Measurements from ENCODE around the gene ZNF397. TPM values are rescaled to one million over a fixed set of nuclear protein-coding genes. Genes with fewer than 3 reads are reported as not detected.

ZNF397 gene
- total and polyA plus RNA-seq, 9 of the 15 experiments (the other 6 are each of a cell fraction or from before 2014, with no cell fraction given) = 6.4 to 24.2 (median 19.3) TPM

DNA sequence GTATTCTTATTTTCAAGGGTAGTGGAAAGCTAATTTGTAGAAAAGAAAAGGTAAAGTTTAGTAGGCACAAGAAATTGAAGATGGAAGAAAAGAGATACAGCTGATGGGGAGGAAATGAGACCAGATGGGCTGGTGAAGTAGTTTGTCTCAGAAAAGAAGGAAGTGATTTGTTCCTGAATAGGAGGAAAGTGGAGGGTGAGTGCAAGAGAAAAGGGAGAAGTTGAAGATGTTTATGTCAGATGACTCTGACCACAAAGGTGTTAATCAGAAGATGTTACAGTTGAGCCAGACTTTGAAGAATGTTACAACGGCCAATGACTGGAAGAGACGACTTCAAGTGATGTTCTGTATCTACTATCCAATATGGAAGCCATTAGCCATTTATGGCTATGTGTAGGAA is 28.0 kb downstream of the ZNF397 start:
- Histone ChIP-seq H3K79me2 (ENCODE audit: control insufficient read depth, insufficient read depth, low read length) (no peaks in the 10 kb centered on the region), H3K9me3 (replicated peaks; ENCODE audit: control insufficient read depth, insufficient read depth, low read depth, low read length) (peaks cover 3% of the 10 kb centered on the region), H3K9ac (ENCODE audit: insufficient read depth in 1 of 2, low read depth in 2 of 2, low read length in 2 of 2) (no peak overlapping the region), H3K4me1 (replicated peaks in 1 of 2; ENCODE audit: control insufficient read depth in 2 of 2, insufficient read depth in 2 of 2, low read length in 2 of 2) (no peaks in the 10 kb centered on the region), H3K4me2 (ENCODE audit: insufficient read depth, low read length) (no peak overlapping the region), H3K27me3 (ENCODE audit: control insufficient read depth in 2 of 2, insufficient read depth in 2 of 2, low read length in 2 of 2) (no peaks in the 10 kb centered on the region), H4K20me1 (replicated peaks; ENCODE audit: control insufficient read depth, insufficient read depth, low read length) (no peaks in the 10 kb centered on the region), H3K9me1 (ENCODE audit: control insufficient read depth, insufficient read depth, low read length) (no peaks in the 10 kb centered on the region), H3K27ac (ENCODE audit: extremely low read depth, low read depth, low read length) (no peak overlapping the region), H2AFZ (ENCODE audit: low read depth, low read length) (no peak overlapping the region), H3K36me3 (ENCODE audit: control insufficient read depth, insufficient read depth, low read length) (no peaks in the 10 kb centered on the region), H3K4me3 (no peak overlapping the region)
- intact Hi-C loops (cut with micrococcal nuclease) = no loop called here
- ATAC-seq = no peak
- POLR2A ChIA-PET = no interaction called here
- WGBS (ENCODE audit: insufficient coverage, low coverage, missing lambda C conversion rate) = 3% methylated on average over 2 of the region's 2 CpGs
- no TSS peak for BruUV-seq (replicated peaks)
- CTCF ChIA-PET (ENCODE audit: low intra/inter-chr PET ratio) = no interaction called here
- TF ChIP-seq SPI1 (IDR thresholded peaks at IDR 0.05; ENCODE audit: borderline replicate concordance, low read depth, low read length) (peak; percentile 14; the same call in 1 of the 2 replicates), ZNF740 (CRISPR knock-in tag; IDR thresholded peaks at IDR 0.05) (no peak), ZNF740 (tag; IDR thresholded peaks at IDR 0.05) (no peak)
- in situ Hi-C loops (cut with MboI) = no loop called here
- no peak for FAIRE-seq
- DNase-seq (ENCODE audit: extremely low read depth in 1 of 4, low spot score in 3 of 4) = no peak

GRCh38 chr18:35271656-35272055 is 30.8 kb downstream of the ZNF397 start:
- H2AFZ ChIP-seq (ENCODE audit: low read depth, low read length) = no peak overlapping the region
- no peak overlapping the region for H3K9ac ChIP-seq (ENCODE audit: insufficient read depth in 1 of 2, low read depth in 2 of 2, low read length in 2 of 2)
- in situ Hi-C loops (cut with MboI) (no loop called here), intact Hi-C loops (cut with micrococcal nuclease) (no loop called here)
- no peaks in the 10 kb centered on the region for H4K20me1 ChIP-seq (replicated peaks; ENCODE audit: control insufficient read depth, insufficient read depth, low read length)
- no peak overlapping the region for H3K27ac ChIP-seq (ENCODE audit: extremely low read depth, low read depth, low read length)
- no peak for DNase-seq (ENCODE audit: extremely low read depth in 1 of 4, low spot score in 3 of 4)
- H3K36me3 ChIP-seq (ENCODE audit: control insufficient read depth, insufficient read depth, low read length) = no peaks in the 10 kb centered on the region
- ChIA-PET POLR2A (no interaction called here), CTCF (ENCODE audit: low intra/inter-chr PET ratio) (no interaction called here)
- no peaks in the 10 kb centered on the region for H3K79me2 ChIP-seq (ENCODE audit: control insufficient read depth, insufficient read depth, low read length)
- H3K27me3 ChIP-seq (ENCODE audit: control insufficient read depth in 2 of 2, insufficient read depth in 2 of 2, low read length in 2 of 2) = no peaks in the 10 kb centered on the region
- FAIRE-seq = no peak
- H3K4me3 ChIP-seq = no peak overlapping the region
- ATAC-seq = no peak
- H3K9me3 ChIP-seq (replicated peaks; ENCODE audit: control insufficient read depth, insufficient read depth, low read depth, low read length) = peaks cover 3% of the 10 kb centered on the region
- WGBS (ENCODE audit: insufficient coverage, low coverage, missing lambda C conversion rate) = 75% methylated on average over 11 of the region's 35 CpGs
- no peak for TF ChIP-seq RBBP5 (IDR thresholded peaks at IDR 0.05; ENCODE audit: borderline replicate concordance, insufficient read depth, low read length, poor library complexity, severe bottlenecking)
- no peak for TF ChIP-seq CBX8 (IDR thresholded peaks at IDR 0.05; ENCODE audit: borderline replicate concordance, extremely low read depth, low read depth, low read length, poor library complexity, severe bottlenecking)
- TF ChIP-seq PBX2 (CRISPR knock-in tag; IDR thresholded peaks at IDR 0.05; ENCODE audit: low read depth) = no peak
- no peak for TF ChIP-seq PBX2 (tag; conservative IDR thresholded peaks at IDR 0.05; ENCODE audit: low read depth)
- no peak for TF ChIP-seq ARID1B (IDR thresholded peaks at IDR 0.05)
- TF ChIP-seq SMARCA4 (IDR thresholded peaks at IDR 0.05) = no peak
- TF ChIP-seq RBM25 (IDR thresholded peaks at IDR 0.05; ENCODE audit: low read depth, low read length, severe bottlenecking) = no peak
- TF ChIP-seq SRSF1 (IDR thresholded peaks at IDR 0.05; ENCODE audit: low read depth, low read length) = no peak
- no peaks in the 10 kb centered on the region for H3K9me1 ChIP-seq (ENCODE audit: control insufficient read depth, insufficient read depth, low read length)
- no peaks in the 10 kb centered on the region for H3K4me1 ChIP-seq (replicated peaks in 1 of 2; ENCODE audit: control insufficient read depth in 2 of 2, insufficient read depth in 2 of 2, low read length in 2 of 2)
- no peak overlapping the region for H3K4me2 ChIP-seq (ENCODE audit: insufficient read depth, low read length)
- no TSS peak for BruUV-seq (replicated peaks)

All from K562 (cell line).